A549 (cell line): ENCODE results near the gene SORCS2. TPM values are rescaled to one million over a fixed set of nuclear protein-coding genes. Genes with fewer than 3 reads are reported as not detected.

Source experiments
- ATAC-seq, 2 experiments: fragments of 200-7000 bp in 1 of 2; fragments of >200 bp in 1 of 2; cut with Nextera tagmentation in 1 of 2; cut with Tn5 transposase in 1 of 2; 3 replicates each; pipeline versions ENCODE4 v1.8.0 to v1.9.1; 2018 to 2020; ENCODE audit warnings: mild to moderate bottlenecking in 1 of 2, moderate library complexity in 1 of 2
- CTCF ChIA-PET: fragments of 300-600 bp; sonication (Branson Sonifier 250); formaldehyde crosslinking; extraction: SDS; loops from one replicate; lab custom pipeline; 2021; ENCODE audit warnings: antibody characterized with exemption, inconsistent platforms; lab: Yijun Ruan, JAX
- POLR2A ChIA-PET: fragments of 350-600 bp; formaldehyde crosslinking; extraction: SDS; loops from one replicate; lab custom pipeline; 2021; ENCODE audit warnings: antibody characterized with exemption, inconsistent platforms; lab: Yijun Ruan, JAX
- DNase-seq, 2 experiments: peaks; one replicate each; pipeline versions ENCODE4 v3.0.0 to v3.0.0-alpha.2; 2011 to 2016; ENCODE audit warnings: low read depth in 1 of 2, low spot score in 1 of 2
- FAIRE-seq: peaks from 2 replicates; lab custom pipeline; 2011; peaks lifted over from hg19 to GRCh38; lab: Jason Lieb, UNC
- H3K27ac ChIP-seq, 2 experiments: fragments of >200 bp; sonication (Bioruptor Twin); formaldehyde crosslinking; 3 replicates each; pipeline ENCODE4 v1.5.1; 2016 to 2017
- H3K4me1 ChIP-seq: fragments of >200 bp; sonication (Bioruptor Twin); formaldehyde crosslinking; 3 replicates; pipeline ENCODE4 v1.6.1; 2016
- H3K4me2 ChIP-seq: fragments of >200 bp; sonication (Bioruptor Twin); formaldehyde crosslinking; 3 replicates; pipeline ENCODE4 v1.6.1; 2016
- H3K4me3 ChIP-seq: fragments of >200 bp; sonication (Bioruptor Twin); formaldehyde crosslinking; 3 replicates; pipeline ENCODE4 v1.5.1; 2016
- H3K9me3 ChIP-seq: fragments of >200 bp; sonication (Bioruptor Twin); formaldehyde crosslinking; 3 replicates; pipeline ENCODE4 v1.6.1; 2016
- BCL3 ChIP-seq: fragments of >200 bp; sonication (Bioruptor Twin); formaldehyde crosslinking; IDR thresholded peaks from 3 replicates; pipeline ENCODE4 v1.6.1; 2016
- CBX2 ChIP-seq: fragments of 200-600 bp; sonication (generic); IDR thresholded peaks from 2 replicates; pipeline ENCODE4 v1.6.1; 2016; ENCODE audit warnings: low read depth, mild to moderate bottlenecking, borderline replicate concordance
- CBX8 ChIP-seq: fragments of 200-600 bp; sonication (generic); IDR thresholded peaks from 2 replicates; pipeline ENCODE4 v1.6.1; 2016
- EHF ChIP-seq: fragments of 250-450 bp; sonication (Bioruptor Pico); IDR thresholded peaks from 2 replicates; pipeline ENCODE4 v1.5.0; 2020; ENCODE audit warnings: mild to moderate bottlenecking
- FOSB ChIP-seq: fragments of 250-450 bp; sonication (Bioruptor Pico); IDR thresholded peaks from 2 replicates; pipeline ENCODE4 v1.5.0; 2020; ENCODE audit warnings: mild to moderate bottlenecking, moderate library complexity
- GATA3 ChIP-seq: IDR thresholded peaks from 2 replicates; pipeline ENCODE4 v1.6.1; 2012; ENCODE audit warnings: borderline replicate concordance
- HDAC2 ChIP-seq: fragments of 200-600 bp; sonication (generic); IDR thresholded peaks from 2 replicates; pipeline ENCODE4 v1.6.1; 2016
- HEYL ChIP-seq: fragments of 250-450 bp; sonication (Bioruptor Pico); IDR thresholded peaks from 2 replicates; pipeline ENCODE4 v1.8.0; 2021; ENCODE audit warnings: mild to moderate bottlenecking, moderate library complexity
- HMGXB4 ChIP-seq: fragments of 250-450 bp; sonication (Bioruptor Pico); IDR thresholded peaks from 2 replicates; pipeline ENCODE4 v1.5.0; 2021; ENCODE audit warnings: mild to moderate bottlenecking, moderate library complexity, borderline replicate concordance
- HOXB5 ChIP-seq: fragments of 250-450 bp; sonication (Bioruptor Pico); IDR thresholded peaks from 2 replicates; pipeline ENCODE4 v1.5.0; 2020; ENCODE audit warnings: mild to moderate bottlenecking, moderate library complexity
- MYC ChIP-seq: IDR thresholded peaks from 2 replicates; pipeline ENCODE4 v1.6.1; 2012; ENCODE audit warnings: mild to moderate bottlenecking, inconsistent platforms, low read length, improper control_type of control experiment, borderline replicate concordance
- PHF8 ChIP-seq: fragments of 200-600 bp; sonication (generic); IDR thresholded peaks from 2 replicates; pipeline ENCODE4 v1.6.1; 2016; ENCODE audit warnings: low read depth, mild to moderate bottlenecking, antibody characterized with exemption, moderate library complexity, borderline replicate concordance
- RAD21 ChIP-seq, 2 experiments: fragments of >200 bp in 1 of 2; sonication (Bioruptor Twin) in 1 of 2; formaldehyde crosslinking in 1 of 2; IDR thresholded peaks in 1 of 2; conservative IDR thresholded peaks in 1 of 2; 2 replicates in 1 of 2; 3 replicates in 1 of 2; pipeline ENCODE4 v1.6.1; 2012 to 2018; ENCODE audit warnings: inconsistent platforms in 1 of 2
- RARB ChIP-seq: fragments of 250-450 bp; sonication (Bioruptor Pico); IDR thresholded peaks from 2 replicates; pipeline ENCODE4 v1.8.0; 2021; ENCODE audit warnings: mild to moderate bottlenecking, moderate library complexity
- RCOR1 ChIP-seq: fragments of 150-350 bp; IDR thresholded peaks from 2 replicates; pipeline ENCODE4 v1.6.1; 2014; ENCODE audit warnings: antibody characterized with exemption, low read length, low read depth
- RFX5 ChIP-seq: fragments of 450-650 bp; IDR thresholded peaks from 2 replicates; pipeline ENCODE4 v1.7.1; 2014; ENCODE audit warnings: antibody characterized with exemption, mild to moderate bottlenecking, moderate library complexity
- USF2 ChIP-seq: fragments of 450-650 bp; IDR thresholded peaks from 2 replicates; pipeline ENCODE4 v1.6.1; 2014; ENCODE audit warnings: antibody characterized with exemption
- ZC3H11A ChIP-seq: fragments of 450-650 bp; IDR thresholded peaks from 2 replicates; pipeline ENCODE4 v1.6.1; 2014; ENCODE audit warnings: antibody characterized with exemption, mild to moderate bottlenecking
- ZNF302 ChIP-seq: fragments of 250-450 bp; sonication (Bioruptor Pico); IDR thresholded peaks from 2 replicates; pipeline ENCODE4 v1.9.0; 2021; ENCODE audit warnings: inconsistent platforms, mild to moderate bottlenecking, moderate library complexity
- ZSCAN20 ChIP-seq: fragments of 250-450 bp; sonication (Bioruptor Pico); IDR thresholded peaks from 2 replicates; pipeline ENCODE4 v1.8.0; 2022; ENCODE audit warnings: mild to moderate bottlenecking, moderate library complexity
- WGBS: methylation state at CpG from one replicate; pipeline ENCODE4 v1.1.6; 2017; ENCODE audit errors: missing lambda C conversion rate; 5-methylcytosine and 5-hydroxymethylcytosine counted together
- polyA plus RNA-seq, 4 experiments: library from polyadenylated mRNA; depleted of rRNA in 3 of 4; stranded (reverse); fragments of >200 nt; fragmentation: RNase III in 1 of 4; extraction: RNeasy Plus Mini Kit Qiagen cat#74134 plus additional on column Dnase treatment in 1 of 4; gene quantifications; 2 replicates in 3 of 4; 3 replicates in 1 of 4; pipeline ENCODE4 v1.2.3, GENCODE V29; 2011 to 2017

SORCS2 gene
- polyA plus RNA-seq, 2 of the 4 experiments (the other 2 are of a cell fraction): 1.4 to 4.6 TPM

GRCh38 chr4:7626531-7626930, 434.2 kb downstream of the SORCS2 start:
- no peak overlapping the region for H3K4me2 ChIP-seq
- ATAC-seq (no peak), FAIRE-seq (no peak), DNase-seq (no peak)
- no peak for TF ChIP-seq HDAC2
- TF ChIP-seq PHF8: no peak
- TF ChIP-seq EHF (CRISPR knock-in tag): no peak
- no peak for TF ChIP-seq RAD21 (conservative IDR thresholded peaks at IDR 0.05 in 1 of 2, IDR thresholded peaks at IDR 0.05 in 1 of 2)
- no peak for TF ChIP-seq RARB
- 64% methylated on average over 7 of the region's 7 CpGs for WGBS
- no peak overlapping the region for H3K4me3 ChIP-seq
- ChIA-PET POLR2A (no interaction called here), CTCF (no interaction called here)
- H3K4me1 ChIP-seq: peaks cover 11% of the 10 kb centered on the region
- H3K27ac ChIP-seq: no peak overlapping the region
- peaks cover 12% of the 10 kb centered on the region for H3K9me3 ChIP-seq

- CTCF ChIA-PET: no interaction called here
- peaks cover 13% of the 10 kb centered on the region for H3K4me1 ChIP-seq
- no peak for ATAC-seq
- DNase-seq: no peak
- 72% methylated on average over 9 of the region's 18 CpGs for WGBS
- POLR2A ChIA-PET: no interaction called here
- H3K4me3 ChIP-seq: no peak overlapping the region
- TF ChIP-seq BCL3 (no peak), RAD21 (conservative IDR thresholded peaks at IDR 0.05 in 1 of 2, IDR thresholded peaks at IDR 0.05 in 1 of 2) (no peak), RFX5 (no peak), RCOR1 (no peak), EHF (CRISPR knock-in tag) (no peak), HEYL (CRISPR knock-in tag) (no peak), CBX8 (no peak), PHF8 (no peak), ZNF302 (CRISPR knock-in tag) (no peak), HMGXB4 (no peak), ZC3H11A (no peak), ZSCAN20 (CRISPR knock-in tag) (no peak)
- H3K9me3 ChIP-seq: peaks cover 12% of the 10 kb centered on the region
- no peak overlapping the region for H3K4me2 ChIP-seq
- no peak overlapping the region for H3K27ac ChIP-seq
- FAIRE-seq: no peak
Observed at GRCh38 chr4:7627251-7628250, 435.2 kb downstream of the SORCS2 start.

- ChIA-PET POLR2A (no interaction called here), CTCF (no interaction called here)
- FAIRE-seq: no peak
- WGBS: 66% methylated on average over 9 of the region's 10 CpGs
- no peak for DNase-seq
- Histone ChIP-seq H3K4me3 (no peak overlapping the region), H3K4me1 (peaks cover 13% of the 10 kb centered on the region), H3K9me3 (peaks cover 12% of the 10 kb centered on the region), H3K4me2 (no peak overlapping the region)
- no peak for ATAC-seq
- no peak for TF ChIP-seq HOXB5
- no peak for TF ChIP-seq HDAC2
- TF ChIP-seq USF2: no peak
- TF ChIP-seq CBX2: no peak
- TF ChIP-seq MYC: no peak
- TF ChIP-seq FOSB (CRISPR knock-in tag): no peak
- TF ChIP-seq GATA3: no peak
- TF ChIP-seq, all 56 proteins: peak for 0
- no peak overlapping the region for H3K27ac ChIP-seq
Observed at GRCh38 chr4:7628432-7628831, 436.1 kb downstream of the SORCS2 start.
